ENCODE data around the gene CCDC34.

- TF ChIP-seq POLR2A (IDR thresholded peaks at IDR 0.05; ENCODE audit: low read length) (no peak), GATA1 (IDR thresholded peaks at IDR 0.05; ENCODE audit: low read depth, low read length) (no peak)
Observed at GRCh38 chr11:27410272-27410671, 47.3 kb upstream of the CCDC34 start.

Measured in erythroblast (primary cell).